Measurements from ENCODE around the gene PHAX. TPM values are rescaled to one million over a fixed set of nuclear protein-coding genes. Genes with fewer than 3 reads are reported as not detected.

Gene PHAX
- total RNA-seq, 1 donor from 2014 or later: 25.1 TPM

DNA sequence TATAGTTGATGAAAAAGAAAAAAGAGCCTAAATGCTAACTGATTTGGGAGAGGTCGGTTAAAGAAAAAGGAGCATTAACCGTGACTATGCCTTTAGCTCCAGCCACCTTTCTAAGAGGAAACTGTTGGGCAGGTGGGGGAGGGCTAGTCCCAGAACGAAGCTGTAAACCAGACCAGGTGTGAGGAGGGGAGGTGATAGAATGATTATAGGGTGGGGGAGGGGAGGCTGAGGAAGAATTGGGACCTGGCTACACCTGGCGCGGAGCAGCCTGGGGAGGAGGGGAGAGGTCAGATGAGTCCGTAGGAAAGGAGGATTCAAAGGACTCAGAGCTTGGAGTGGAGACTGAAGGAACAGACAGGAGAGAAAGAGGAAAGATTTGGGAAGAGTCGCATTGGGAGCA is 73.4 kb downstream of the PHAX start:
- Histone ChIP-seq H3K4me3 (ENCODE audit: low read length in 3 of 3) (no peak overlapping the region), H3K9ac (ENCODE audit: low read depth in 1 of 3, low read length in 3 of 3) (no peak overlapping the region), H3K4me1 (ENCODE audit: control insufficient read depth in 3 of 3, insufficient read depth in 3 of 3, low read length in 3 of 3) (no peaks in the 10 kb centered on the region), H3K9me3 (ENCODE audit: control insufficient read depth in 3 of 3, low read length in 3 of 3) (no peaks in the 10 kb centered on the region), H3K27ac (ENCODE audit: low read depth, low read length) (no peak overlapping the region), H3K36me3 (ENCODE audit: control insufficient read depth in 3 of 3, insufficient read depth in 3 of 3, low read length in 3 of 3) (no peaks in the 10 kb centered on the region), H3K27me3 (ENCODE audit: control insufficient read depth in 3 of 3, insufficient read depth in 3 of 3, low read length in 3 of 3) (no peaks in the 10 kb centered on the region)

DNA sequence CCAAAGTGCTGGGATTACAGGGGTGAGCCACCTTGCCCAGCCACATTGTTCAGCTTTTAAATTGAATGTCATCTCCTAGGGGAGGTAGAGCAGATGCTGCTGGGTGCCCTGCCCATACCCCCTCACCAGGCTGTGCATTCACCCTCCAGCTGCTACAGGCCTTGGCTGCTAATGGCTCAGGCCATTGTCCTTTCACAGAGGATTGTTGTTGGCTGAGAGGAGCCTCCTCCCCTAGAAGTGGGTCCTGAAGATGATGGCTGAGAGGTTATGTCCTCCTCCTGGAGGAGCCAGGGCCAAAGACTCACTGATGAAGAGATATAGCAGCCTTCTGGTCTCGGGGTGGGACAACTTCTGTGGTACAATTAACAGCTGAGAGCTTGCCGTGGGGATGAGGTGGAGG is 74.6 kb downstream of the PHAX start:
- no peaks in the 10 kb centered on the region for H3K4me1 ChIP-seq (ENCODE audit: control insufficient read depth in 3 of 3, insufficient read depth in 3 of 3, low read length in 3 of 3)
- no peaks in the 10 kb centered on the region for H3K27me3 ChIP-seq (ENCODE audit: control insufficient read depth in 3 of 3, insufficient read depth in 3 of 3, low read length in 3 of 3)
- H3K27ac ChIP-seq (ENCODE audit: low read depth, low read length): no peak overlapping the region
- H3K9me3 ChIP-seq (ENCODE audit: control insufficient read depth in 3 of 3, low read length in 3 of 3): no peaks in the 10 kb centered on the region
- no peaks in the 10 kb centered on the region for H3K36me3 ChIP-seq (ENCODE audit: control insufficient read depth in 3 of 3, insufficient read depth in 3 of 3, low read length in 3 of 3)
- H3K9ac ChIP-seq (ENCODE audit: low read depth in 1 of 3, low read length in 3 of 3): no peak overlapping the region
- H3K4me3 ChIP-seq (ENCODE audit: low read length in 3 of 3): no peak overlapping the region

DNA sequence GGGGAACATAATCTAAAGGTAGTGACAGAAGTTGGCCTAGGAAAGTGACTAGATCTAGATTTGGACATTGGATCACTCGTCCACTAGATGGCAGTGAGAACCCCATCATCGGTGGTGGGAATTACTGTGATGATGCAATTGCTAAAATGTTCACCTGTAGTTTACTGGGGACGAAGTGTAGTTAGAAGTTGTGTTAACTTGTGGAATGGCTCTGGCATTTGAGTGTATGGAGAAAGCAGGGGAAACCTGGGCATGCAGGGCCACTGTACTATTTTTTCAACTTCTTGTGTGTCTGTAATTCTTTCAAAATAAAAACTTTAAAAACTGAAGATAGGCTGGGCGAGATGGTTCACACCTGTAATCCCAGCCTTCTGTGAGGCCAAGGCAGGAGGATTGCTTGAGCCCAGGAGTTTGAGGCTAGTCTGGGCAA is 75.5 kb downstream of the PHAX start:
- H3K4me1 ChIP-seq (ENCODE audit: control insufficient read depth in 3 of 3, insufficient read depth in 3 of 3, low read length in 3 of 3): no peaks in the 10 kb centered on the region
- no peaks in the 10 kb centered on the region for H3K9me3 ChIP-seq (ENCODE audit: control insufficient read depth in 3 of 3, low read length in 3 of 3)
- no peak overlapping the region for H3K9ac ChIP-seq (ENCODE audit: low read depth in 1 of 3, low read length in 3 of 3)
- H3K27me3 ChIP-seq (ENCODE audit: control insufficient read depth in 3 of 3, insufficient read depth in 3 of 3, low read length in 3 of 3): no peaks in the 10 kb centered on the region
- no peak overlapping the region for H3K27ac ChIP-seq (ENCODE audit: low read depth, low read length)
- no peak overlapping the region for H3K4me3 ChIP-seq (ENCODE audit: low read length in 3 of 3)
- H3K36me3 ChIP-seq (ENCODE audit: control insufficient read depth in 3 of 3, insufficient read depth in 3 of 3, low read length in 3 of 3): no peaks in the 10 kb centered on the region

Small RNA genes lying within 50 kb of the gene (small RNA-seq; reads per million reads assigned to genes)
- not detected for gene BOLA3P3
- not detected for gene RNU6-290P

Other genes with a start within 250 kb of the PHAX start
- gene GRAMD2B, start 177.5 kb upstream of the PHAX start, total RNA-seq: 8.9 TPM
- 29.7 TPM for gene ALDH7A1, start 5.7 kb upstream of the PHAX start, total RNA-seq
- gene LMNB1, start 176.2 kb downstream of the PHAX start, total RNA-seq: 27.7 TPM

Data from skeletal muscle tissue (tissue), 5 donors.